Skeletal muscle satellite cell (primary cell): ENCODE measurements around the gene UPF3A.
A peak's percentile ranks its signal among the peaks of the same experiment; 100 is the strongest.

Experiments
- H3K27me3 ChIP-seq: 2 replicates; pipeline ENCODE4 v1.7.0; 2013; ENCODE audit warnings: low read length; ENCODE audit not compliant: control insufficient read depth, insufficient read depth
- H3K36me3 ChIP-seq: 2 replicates; pipeline ENCODE4 v1.7.0; 2013; ENCODE audit warnings: mild to moderate bottlenecking, control low read depth, low read length; ENCODE audit not compliant: insufficient read depth
- H3K4me1 ChIP-seq: 2 replicates; pipeline ENCODE4 v1.7.0; 2013; ENCODE audit warnings: low read length; ENCODE audit not compliant: control insufficient read depth, insufficient read depth
- H3K4me2 ChIP-seq: 2 replicates; pipeline ENCODE4 v1.7.0; 2013; ENCODE audit warnings: mild to moderate bottlenecking, low read length
- H3K4me3 ChIP-seq: 2 replicates; pipeline ENCODE4 v1.7.0; 2013; ENCODE audit warnings: low read length
- H3K9ac ChIP-seq: 2 replicates; pipeline ENCODE4 v1.7.0; 2013; ENCODE audit warnings: mild to moderate bottlenecking, low read depth, low read length, moderate library complexity
- H3K9me3 ChIP-seq: replicated peaks from 2 replicates; pipeline ENCODE4 v1.7.0; 2013; ENCODE audit warnings: mild to moderate bottlenecking, control low read depth, low read length

The UPF3A gene

GRCh38 chr13:114264886-114265611 lies 16.4 kb upstream of the UPF3A start:
- H3K36me3 ChIP-seq: peaks cover 75% of the 10 kb centered on the region
- no peaks in the 10 kb centered on the region for H3K9me3 ChIP-seq
- peak overlapping the region; percentile 63 for H3K4me2 ChIP-seq
- no peaks in the 10 kb centered on the region for H3K27me3 ChIP-seq
- peak overlapping the region; percentile 1 for H3K4me3 ChIP-seq
- H3K4me1 ChIP-seq: peaks cover 47% of the 10 kb centered on the region
- H3K9ac ChIP-seq: peak overlapping the region; percentile 54

GRCh38 chr13:114266241-114266640 lies 15.2 kb upstream of the UPF3A start:
- Histone ChIP-seq H3K9me3 (no peaks in the 10 kb centered on the region), H3K4me1 (peaks cover 47% of the 10 kb centered on the region), H3K27me3 (no peaks in the 10 kb centered on the region), H3K4me2 (peak overlapping the region; percentile 63), H3K4me3 (no peak overlapping the region), H3K9ac (peak overlapping the region; percentile 54), H3K36me3 (peaks cover 70% of the 10 kb centered on the region)

GRCh38 chr13:114268344-114269280 lies 12.8 kb upstream of the UPF3A start:
- no peak overlapping the region for H3K4me3 ChIP-seq
- no peak overlapping the region for H3K9ac ChIP-seq
- H3K27me3 ChIP-seq: no peaks in the 10 kb centered on the region
- H3K4me2 ChIP-seq: no peak overlapping the region
- no peaks in the 10 kb centered on the region for H3K9me3 ChIP-seq
- peaks cover 61% of the 10 kb centered on the region for H3K36me3 ChIP-seq
- H3K4me1 ChIP-seq: peaks cover 34% of the 10 kb centered on the region

GRCh38 chr13:114269281-114269770 lies 12.1 kb upstream of the UPF3A start:
- Histone ChIP-seq H3K9ac (no peak overlapping the region), H3K36me3 (peaks cover 60% of the 10 kb centered on the region), H3K27me3 (no peaks in the 10 kb centered on the region), H3K4me3 (no peak overlapping the region), H3K9me3 (no peaks in the 10 kb centered on the region), H3K4me1 (peaks cover 26% of the 10 kb centered on the region), H3K4me2 (no peak overlapping the region)

- no peak overlapping the region for H3K9ac ChIP-seq
- H3K4me1 ChIP-seq: peaks cover 7% of the 10 kb centered on the region
- H3K4me3 ChIP-seq: no peak overlapping the region
- no peaks in the 10 kb centered on the region for H3K27me3 ChIP-seq
- peaks cover 70% of the 10 kb centered on the region for H3K36me3 ChIP-seq
- no peak overlapping the region for H3K4me2 ChIP-seq
- no peaks in the 10 kb centered on the region for H3K9me3 ChIP-seq
Observed at GRCh38 chr13:114272977-114273376, 8.4 kb upstream of the UPF3A start.

GRCh38 chr13:114275304-114275703 lies 6.1 kb upstream of the UPF3A start:
- H3K9me3 ChIP-seq: no peaks in the 10 kb centered on the region
- peaks cover 55% of the 10 kb centered on the region for H3K36me3 ChIP-seq
- peaks cover 7% of the 10 kb centered on the region for H3K4me1 ChIP-seq
- no peak overlapping the region for H3K4me3 ChIP-seq
- no peak overlapping the region for H3K9ac ChIP-seq
- H3K27me3 ChIP-seq: no peaks in the 10 kb centered on the region
- no peak overlapping the region for H3K4me2 ChIP-seq

GRCh38 chr13:114279146-114279545 lies 2.3 kb upstream of the UPF3A start:
- no peaks in the 10 kb centered on the region for H3K9me3 ChIP-seq
- no peak overlapping the region for H3K4me3 ChIP-seq
- peaks cover 35% of the 10 kb centered on the region for H3K36me3 ChIP-seq
- H3K27me3 ChIP-seq: no peaks in the 10 kb centered on the region
- no peak overlapping the region for H3K9ac ChIP-seq
- peaks cover 19% of the 10 kb centered on the region for H3K4me1 ChIP-seq
- H3K4me2 ChIP-seq: no peak overlapping the region

- Histone ChIP-seq H3K27me3 (no peaks in the 10 kb centered on the region), H3K9ac (peak overlapping the region; percentile 96), H3K4me3 (no peak overlapping the region), H3K4me2 (peak overlapping the region; percentile 90), H3K4me1 (peaks cover 24% of the 10 kb centered on the region), H3K36me3 (peaks cover 36% of the 10 kb centered on the region), H3K9me3 (no peaks in the 10 kb centered on the region)
Observed at GRCh38 chr13:114279758-114280355, 1.5 kb upstream of the UPF3A start.

- peaks cover 33% of the 10 kb centered on the region for H3K4me1 ChIP-seq
- H3K4me3 ChIP-seq: peak overlapping the region; percentile 97
- peak overlapping the region; percentile 74 for H3K4me2 ChIP-seq
- H3K9me3 ChIP-seq: no peaks in the 10 kb centered on the region
- peak overlapping the region; percentile 90 for H3K9ac ChIP-seq
- H3K36me3 ChIP-seq: peaks cover 41% of the 10 kb centered on the region
- no peaks in the 10 kb centered on the region for H3K27me3 ChIP-seq
Observed at GRCh38 chr13:114282041-114282670, 755 bp downstream of the UPF3A start.

GRCh38 chr13:114283576-114283975 lies 2.2 kb downstream of the UPF3A start:
- H3K36me3 ChIP-seq: peaks cover 48% of the 10 kb centered on the region
- peaks cover 33% of the 10 kb centered on the region for H3K4me1 ChIP-seq
- H3K4me2 ChIP-seq: peak overlapping the region; percentile 74
- peak overlapping the region; percentile 14 for H3K9ac ChIP-seq
- H3K9me3 ChIP-seq: no peaks in the 10 kb centered on the region
- H3K4me3 ChIP-seq: peak overlapping the region; percentile 97
- H3K27me3 ChIP-seq: no peaks in the 10 kb centered on the region

- Histone ChIP-seq H3K36me3 (peaks cover 52% of the 10 kb centered on the region), H3K9ac (no peak overlapping the region), H3K4me2 (peak overlapping the region; percentile 2), H3K9me3 (no peaks in the 10 kb centered on the region), H3K27me3 (no peaks in the 10 kb centered on the region), H3K4me3 (no peak overlapping the region), H3K4me1 (peaks cover 32% of the 10 kb centered on the region)
Observed at GRCh38 chr13:114284680-114285079, 3.3 kb downstream of the UPF3A start.
